Stimulated activated CD4-positive, alpha-beta T cell treated with anti-CD3 and anti-CD28 coated beads, TNF-alpha, amount 100 ng/mL, for 48 hours (primary cell): ENCODE data around the gene CNTNAP2.
A peak's percentile ranks its signal among the peaks of the same experiment; 100 is the strongest.

Source experiments
- DNase-seq, 3 donors: peaks; one replicate each; pipeline ENCODE4 v3.0.0-alpha.2; 2020; ENCODE audit warnings: low read depth in 3 of 3

Gene CNTNAP2

GRCh38 chr7:148142660-148143248, 2026.2 kb downstream of the CNTNAP2 start:
- peak in 1 of 3 donors; percentile 1 for DNase-seq

GRCh38 chr7:148144827-148145226, 2028.2 kb downstream of the CNTNAP2 start:
- DNase-seq: no peak

- DNase-seq: no peak
Measured at GRCh38 chr7:148146346-148146745, 2029.7 kb downstream of the CNTNAP2 start.

GRCh38 chr7:148147438-148147837, 2030.8 kb downstream of the CNTNAP2 start:
- no peak for DNase-seq

- DNase-seq: no peak
Measured at GRCh38 chr7:148148456-148148855, 2031.9 kb downstream of the CNTNAP2 start.

- no peak for DNase-seq
Measured at GRCh38 chr7:148149730-148150129, 2033.1 kb downstream of the CNTNAP2 start.

GRCh38 chr7:148151778-148152177, 2035.2 kb downstream of the CNTNAP2 start:
- no peak for DNase-seq

- DNase-seq: no peak
Measured at GRCh38 chr7:148153616-148154284, 2037.1 kb downstream of the CNTNAP2 start.

- DNase-seq: no peak
Measured at GRCh38 chr7:148155000-148155399, 2038.4 kb downstream of the CNTNAP2 start.

GRCh38 chr7:148155826-148156225, 2039.2 kb downstream of the CNTNAP2 start:
- DNase-seq: no peak

GRCh38 chr7:148156233-148156632, 2039.6 kb downstream of the CNTNAP2 start:
- DNase-seq: no peak

GRCh38 chr7:148159331-148159730, 2042.7 kb downstream of the CNTNAP2 start:
- DNase-seq: no peak

GRCh38 chr7:148161776-148162175, 2045.2 kb downstream of the CNTNAP2 start:
- no peak for DNase-seq

- DNase-seq: no peak
Measured at GRCh38 chr7:148162808-148163207, 2046.2 kb downstream of the CNTNAP2 start.

- no peak for DNase-seq
Measured at GRCh38 chr7:148163246-148163645, 2046.6 kb downstream of the CNTNAP2 start.

GRCh38 chr7:148172920-148173319, 2056.3 kb downstream of the CNTNAP2 start:
- DNase-seq: no peak

- DNase-seq: no peak
Measured at GRCh38 chr7:148173369-148173768, 2056.8 kb downstream of the CNTNAP2 start.

GRCh38 chr7:148174376-148174775, 2057.8 kb downstream of the CNTNAP2 start:
- DNase-seq: no peak

- no peak for DNase-seq
Measured at GRCh38 chr7:148175512-148175911, 2058.9 kb downstream of the CNTNAP2 start.

GRCh38 chr7:148177972-148178371, 2061.4 kb downstream of the CNTNAP2 start:
- no peak for DNase-seq

GRCh38 chr7:148180075-148180474, 2063.5 kb downstream of the CNTNAP2 start:
- DNase-seq: no peak

- no peak for DNase-seq
Measured at GRCh38 chr7:148182264-148182663, 2065.7 kb downstream of the CNTNAP2 start.

GRCh38 chr7:148185041-148185440, 2068.4 kb downstream of the CNTNAP2 start:
- DNase-seq: no peak

GRCh38 chr7:148187471-148187870, 2070.9 kb downstream of the CNTNAP2 start:
- DNase-seq: no peak
